Stimulated activated CD4-positive, alpha-beta T cell treated with anti-CD3 and anti-CD28 coated beads, Interleukin-15, amount 100 ng/mL, for 1 hour (primary cell): ENCODE results near the gene TAC4.
A peak's percentile ranks its signal among the peaks of the same experiment; 100 is the strongest.

ENCODE experiments used
- DNase-seq, 2 donors: peaks; one replicate each; pipeline ENCODE4 v3.0.0-alpha.2; 2020; ENCODE audit warnings: low read depth in 1 of 2, low spot score in 1 of 2

Gene TAC4

GRCh38 chr17:49848019-49848473 is at the start of gene TAC4:
TAC4 (minus strand) TSS chr17:49848069; CDS start chr17:49848017, 52 bp downstream.
- no peak for DNase-seq

- DNase-seq: no peak
These were observed 49.0 kb upstream of the TAC4 start for GRCh38 chr17:49896860-49897259.

GRCh38 chr17:49896222-49896621 is 48.4 kb upstream of the TAC4 start:
- no peak for DNase-seq

GRCh38 chr17:49895812-49896211 is 47.9 kb upstream of the TAC4 start:
- DNase-seq: no peak

GRCh38 chr17:49894761-49895160 is 46.9 kb upstream of the TAC4 start:
- DNase-seq: no peak

- no peak for DNase-seq
These were observed 44.0 kb upstream of the TAC4 start for GRCh38 chr17:49891694-49892389.

- DNase-seq: no peak
These were observed 43.4 kb upstream of the TAC4 start for GRCh38 chr17:49891271-49891670.

- no peak for DNase-seq
These were observed 43.0 kb upstream of the TAC4 start for GRCh38 chr17:49890852-49891251.

- DNase-seq: no peak
These were observed 42.4 kb upstream of the TAC4 start for GRCh38 chr17:49890077-49890821.

- DNase-seq: no peak
These were observed 41.6 kb upstream of the TAC4 start for GRCh38 chr17:49889500-49889899.

GRCh38 chr17:49887744-49888360 is 40.0 kb upstream of the TAC4 start:
- DNase-seq: no peak

- no peak for DNase-seq
These were observed 39.3 kb upstream of the TAC4 start for GRCh38 chr17:49887086-49887743.

GRCh38 chr17:49886036-49886435 is 38.2 kb upstream of the TAC4 start:
- DNase-seq: no peak

- DNase-seq: no peak
These were observed 34.6 kb upstream of the TAC4 start for GRCh38 chr17:49882434-49882833.

- no peak for DNase-seq
These were observed 33.2 kb upstream of the TAC4 start for GRCh38 chr17:49881054-49881402.

GRCh38 chr17:49880291-49881053 is 32.6 kb upstream of the TAC4 start:
- DNase-seq: peak; percentile 45 to 70

- no peak for DNase-seq
These were observed 31.3 kb upstream of the TAC4 start for GRCh38 chr17:49878931-49879904.

- no peak for DNase-seq
These were observed 27.8 kb upstream of the TAC4 start for GRCh38 chr17:49875685-49876084.

GRCh38 chr17:49874911-49875310 is 27.0 kb upstream of the TAC4 start:
- no peak for DNase-seq

- DNase-seq: no peak
These were observed 26.1 kb upstream of the TAC4 start for GRCh38 chr17:49873926-49874325.
